ENCODE measurements around the gene PEX14. TPM values are rescaled to one million over a fixed set of nuclear protein-coding genes. Genes with fewer than 3 reads are reported as not detected.

The PEX14 gene
- total RNA-seq, 6 experiments from 2014 or later = 10.5 to 26.5 (median 16.5) TPM

DNA sequence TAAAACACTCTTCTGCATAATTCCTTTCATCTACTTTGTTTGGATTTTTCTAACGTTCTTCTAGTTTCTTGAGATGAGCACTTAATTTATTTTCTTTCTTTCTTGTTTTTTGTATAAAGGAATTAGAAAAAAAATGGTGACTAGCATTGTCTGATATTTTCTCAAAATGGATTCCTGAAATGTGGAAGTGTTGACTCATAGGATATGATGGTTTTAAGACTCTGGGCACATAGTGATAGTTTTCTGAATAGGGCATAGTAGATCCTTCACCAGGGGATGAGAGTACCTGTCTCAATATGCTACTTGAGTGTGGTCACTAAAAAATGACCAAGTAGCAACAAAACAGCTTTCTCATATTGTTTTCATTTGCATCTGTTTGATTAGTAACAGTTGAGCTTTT, 100.9 kb downstream of the PEX14 start:
- WGBS (ENCODE audit: insufficient coverage, low coverage, low lambda C conversion rate, missing lambda C conversion rate) = 60% methylated on average over 1 of the region's 1 CpG
- intact Hi-C loops (cut with DNase I) = no loop called here
- no peak for TF ChIP-seq POLR2A (IDR thresholded peaks at IDR 0.05)
- TF ChIP-seq, protein P1, sequence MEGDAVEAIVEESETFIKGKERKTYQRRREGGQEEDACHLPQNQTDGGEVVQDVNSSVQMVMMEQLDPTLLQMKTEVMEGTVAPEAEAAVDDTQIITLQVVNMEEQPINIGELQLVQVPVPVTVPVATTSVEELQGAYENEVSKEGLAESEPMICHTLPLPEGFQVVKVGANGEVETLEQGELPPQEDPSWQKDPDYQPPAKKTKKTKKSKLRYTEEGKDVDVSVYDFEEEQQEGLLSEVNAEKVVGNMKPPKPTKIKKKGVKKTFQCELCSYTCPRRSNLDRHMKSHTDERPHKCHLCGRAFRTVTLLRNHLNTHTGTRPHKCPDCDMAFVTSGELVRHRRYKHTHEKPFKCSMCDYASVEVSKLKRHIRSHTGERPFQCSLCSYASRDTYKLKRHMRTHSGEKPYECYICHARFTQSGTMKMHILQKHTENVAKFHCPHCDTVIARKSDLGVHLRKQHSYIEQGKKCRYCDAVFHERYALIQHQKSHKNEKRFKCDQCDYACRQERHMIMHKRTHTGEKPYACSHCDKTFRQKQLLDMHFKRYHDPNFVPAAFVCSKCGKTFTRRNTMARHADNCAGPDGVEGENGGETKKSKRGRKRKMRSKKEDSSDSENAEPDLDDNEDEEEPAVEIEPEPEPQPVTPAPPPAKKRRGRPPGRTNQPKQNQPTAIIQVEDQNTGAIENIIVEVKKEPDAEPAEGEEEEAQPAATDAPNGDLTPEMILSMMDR (IDR thresholded peaks at IDR 0.05) = no peak

DNA sequence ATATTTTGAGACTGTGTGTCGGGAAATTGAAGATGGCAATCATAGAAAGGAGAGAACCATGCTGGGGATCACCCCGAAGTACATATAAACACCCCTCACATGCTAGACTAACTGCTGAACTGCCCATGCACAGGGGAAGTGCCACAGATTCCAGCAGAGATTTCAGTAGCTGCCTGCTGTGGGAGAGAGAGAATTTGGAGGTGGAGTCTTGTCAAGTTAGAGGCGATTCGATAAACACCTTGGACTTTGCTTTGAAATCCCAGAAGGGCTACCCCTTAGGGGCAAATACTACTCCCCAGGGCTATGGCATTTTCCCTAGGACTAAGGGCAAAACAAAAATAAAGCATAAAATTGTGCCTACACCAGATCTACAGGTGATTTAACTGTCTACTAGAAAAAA, 103.3 kb downstream of the PEX14 start:
- DNase-seq (no peak), ATAC-seq (peak; percentile 56 to 77 (median 64))
- H3K4me3 ChIP-seq = no peak overlapping the region
- no peaks in the 10 kb centered on the region for H3K27me3 ChIP-seq
- no peak overlapping the region for H3K27ac ChIP-seq
- WGBS (ENCODE audit: insufficient coverage, low coverage, low lambda C conversion rate, missing lambda C conversion rate) = 50% methylated on average over 4 of the region's 4 CpGs
- intact Hi-C loops (cut with DNase I) = no loop called here
- TF ChIP-seq, protein P1 (IDR thresholded peaks at IDR 0.05) = no peak
- no peaks in the 10 kb centered on the region for H3K9me3 ChIP-seq
- H3K4me1 ChIP-seq = peaks cover 0 to 11% (median 2%) of the 10 kb centered on the region in 4 donors
- H3K36me3 ChIP-seq = no peaks in the 10 kb centered on the region

More for the DNA sequence above, 100.9 kb downstream of the PEX14 start:
- Histone ChIP-seq H3K36me3 (no peaks in the 10 kb centered on the region), H3K27ac (no peak overlapping the region), H3K9me3 (no peaks in the 10 kb centered on the region), H3K4me3 (no peak overlapping the region), H3K4me1 (peaks cover 0 to 11% (median 2%) of the 10 kb centered on the region in 4 donors), H3K27me3 (no peaks in the 10 kb centered on the region)
- DNase-seq (no peak), ATAC-seq (no peak)

DNA sequence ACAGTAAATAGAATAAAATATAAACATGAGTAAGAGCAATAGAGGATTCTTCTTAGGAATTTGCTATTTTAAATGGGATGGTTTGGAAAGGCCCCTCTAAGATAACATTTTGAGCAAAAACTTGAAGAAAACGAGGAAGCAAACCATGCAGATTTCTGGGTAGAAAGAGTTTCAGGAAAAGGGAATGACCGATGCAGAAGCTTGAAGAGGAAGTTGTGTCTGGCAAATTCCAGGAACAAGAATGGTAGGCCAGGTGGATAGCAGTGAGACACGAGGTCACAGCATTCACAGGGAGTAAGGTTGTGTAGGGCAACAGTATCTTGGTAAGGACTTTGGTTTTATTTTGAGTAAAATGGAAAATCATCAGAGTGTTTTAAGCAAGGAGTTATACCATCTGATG, 108.9 kb downstream of the PEX14 start:
- 37% methylated on average over 3 of the region's 3 CpGs for WGBS (ENCODE audit: insufficient coverage, low coverage, low lambda C conversion rate, missing lambda C conversion rate)
- no peaks in the 10 kb centered on the region for H3K4me1 ChIP-seq
- intact Hi-C loops (cut with DNase I) = no loop called here

DNA sequence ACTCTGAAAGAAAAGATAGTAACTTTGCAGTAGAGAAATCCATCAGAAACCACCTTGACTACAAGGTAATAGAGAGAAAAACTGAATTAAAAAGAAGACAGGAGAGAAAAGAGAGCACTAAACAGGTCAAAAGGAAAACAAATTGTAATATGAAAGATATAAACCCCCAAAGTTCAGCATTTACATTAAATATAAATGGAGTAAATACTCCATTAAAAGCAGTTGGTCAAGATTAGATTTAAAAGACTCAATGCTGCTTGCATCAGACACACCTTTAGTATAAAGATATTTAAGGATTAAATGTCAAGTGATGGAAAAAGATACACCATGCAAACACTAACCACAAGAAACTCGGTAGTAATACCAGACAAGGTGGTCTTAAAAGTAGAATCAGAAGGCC, 110.5 kb downstream of the PEX14 start:
- no peak for ATAC-seq
- Histone ChIP-seq H3K4me3 (no peak overlapping the region), H3K9me3 (no peaks in the 10 kb centered on the region), H3K36me3 (no peaks in the 10 kb centered on the region), H3K27me3 (no peaks in the 10 kb centered on the region), H3K27ac (no peak overlapping the region), H3K4me1 (peaks cover 0 to 6% (median 0%) of the 10 kb centered on the region in 4 donors)
- no peak for TF ChIP-seq POLR2A (IDR thresholded peaks at IDR 0.05)
- TF ChIP-seq, protein P1 (IDR thresholded peaks at IDR 0.05) = no peak
- DNase-seq = no peak
- intact Hi-C loops (cut with DNase I) = no loop called here
- WGBS (ENCODE audit: insufficient coverage, low coverage, low lambda C conversion rate, missing lambda C conversion rate) = 71% methylated on average over 1 of the region's 1 CpG

More for the DNA sequence above, 108.9 kb downstream of the PEX14 start:
- Histone ChIP-seq H3K4me3 (no peak overlapping the region), H3K9me3 (no peaks in the 10 kb centered on the region), H3K36me3 (no peaks in the 10 kb centered on the region), H3K27ac (no peak overlapping the region), H3K27me3 (no peaks in the 10 kb centered on the region)
- no peak for DNase-seq
- ATAC-seq = no peak
- no peak for TF ChIP-seq POLR2A (IDR thresholded peaks at IDR 0.05)

DNA sequence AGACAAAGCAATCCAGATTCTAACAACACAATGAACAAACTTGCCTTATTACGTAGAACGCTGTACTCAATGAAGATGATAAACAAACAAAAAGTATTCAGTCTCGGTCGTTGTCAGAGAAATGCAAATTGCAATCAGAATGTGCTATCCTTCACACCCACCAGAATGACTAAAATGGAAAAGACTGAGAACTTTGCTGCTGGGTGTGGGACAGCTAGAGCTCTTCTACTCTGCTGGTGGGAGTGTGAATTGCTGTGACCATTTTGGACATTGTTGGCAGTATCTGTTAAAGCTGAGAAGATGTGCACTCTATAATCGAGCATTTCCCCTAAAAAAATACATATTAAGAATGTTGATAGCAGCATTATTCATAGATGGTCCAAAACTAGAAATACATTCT, 111.4 kb downstream of the PEX14 start:
- intact Hi-C loops (cut with DNase I) = no loop called here
- ATAC-seq (no peak), DNase-seq (no peak)
- WGBS (ENCODE audit: insufficient coverage, low coverage, low lambda C conversion rate, missing lambda C conversion rate) = 79% methylated on average over 5 of the region's 5 CpGs
- H3K4me1 ChIP-seq = peaks cover 0 to 15% (median 0%) of the 10 kb centered on the region in 4 donors
- TF ChIP-seq, protein P1 (IDR thresholded peaks at IDR 0.05) = no peak
- no peak overlapping the region for H3K27ac ChIP-seq
- H3K36me3 ChIP-seq = no peaks in the 10 kb centered on the region
- H3K27me3 ChIP-seq = no peaks in the 10 kb centered on the region
- no peaks in the 10 kb centered on the region for H3K9me3 ChIP-seq
- no peak overlapping the region for H3K4me3 ChIP-seq
